ENCODE measurements around the gene IARS2. TPM values are rescaled to one million over a fixed set of nuclear protein-coding genes. Genes with fewer than 3 reads are reported as not detected.
"Not testable (repeated sequence)": the region's sequence is repeated elsewhere in the genome, so short reads cannot be mapped to it uniquely, and the experiment has no call there.

The IARS2 gene
- polyA plus RNA-seq, 1 donor from 2014 or later: 59.2 TPM

GRCh38 chr1:220084460-220084859 is 9.5 kb upstream of the IARS2 start:
- TF ChIP-seq POLR2AphosphoS5 (IDR thresholded peaks at IDR 0.05): no peak
- TF ChIP-seq EP300 (conservative IDR thresholded peaks at IDR 0.05; ENCODE audit: poor library complexity, severe bottlenecking): no peak
- TF ChIP-seq SMC3 (conservative IDR thresholded peaks at IDR 0.05; ENCODE audit: poor library complexity): no peak
- no peak for TF ChIP-seq MXI1 (conservative IDR thresholded peaks at IDR 0.05; ENCODE audit: poor library complexity, severe bottlenecking)
- TF ChIP-seq CTCF (IDR thresholded peaks at IDR 0.05; ENCODE audit: poor library complexity, severe bottlenecking): no peak
- no peak for TF ChIP-seq REST (IDR thresholded peaks at IDR 0.05; ENCODE audit: borderline replicate concordance)
- TF ChIP-seq EZH2 (IDR thresholded peaks at IDR 0.05; ENCODE audit: borderline replicate concordance, insufficient read depth, low read length, poor library complexity, severe bottlenecking): no peak
- no peak for TF ChIP-seq TAF1 (IDR thresholded peaks at IDR 0.05; ENCODE audit: low read depth)
- no peak for TF ChIP-seq RAD21 (conservative IDR thresholded peaks at IDR 0.05)

GRCh38 chr1:220086261-220086686 is 7.7 kb upstream of the IARS2 start:
- H3K9ac ChIP-seq (ENCODE audit: low read length); H3K36me3 ChIP-seq (ENCODE audit: insufficient read depth, low read length); H3K9me3 ChIP-seq (ENCODE audit: low read length); H3K27ac ChIP-seq (ENCODE audit: low read length); H3K4me3 ChIP-seq (ENCODE audit: low read length); H3K27me3 ChIP-seq (ENCODE audit: insufficient read depth, low read depth, low read length); H3K4me2 ChIP-seq (ENCODE audit: low read length); H3K79me2 ChIP-seq (replicated peaks; ENCODE audit: insufficient read depth, low read length); H3K9me2 ChIP-seq (ENCODE audit: insufficient read depth, low read length); H2AFZ ChIP-seq (ENCODE audit: low read depth, low read length); H4K20me1 ChIP-seq (ENCODE audit: insufficient read depth); H3F3A ChIP-seq (ENCODE audit: insufficient read depth, low read length, poor library complexity, severe bottlenecking): not testable (repeated sequence)

More at GRCh38 chr1:220084460-220084859, 9.5 kb upstream of the IARS2 start:
- H3K4me3 ChIP-seq (ENCODE audit: low read length): no peak overlapping the region
- H3K9ac ChIP-seq (ENCODE audit: low read length): no peak overlapping the region
- no peaks in the 10 kb centered on the region for H3K36me3 ChIP-seq (ENCODE audit: insufficient read depth, low read length)
- no peak overlapping the region for H3K27ac ChIP-seq (ENCODE audit: low read length)
- H3K79me2 ChIP-seq (replicated peaks; ENCODE audit: insufficient read depth, low read length): peaks cover 6% of the 10 kb centered on the region
- H3K27me3 ChIP-seq (ENCODE audit: insufficient read depth, low read depth, low read length): no peaks in the 10 kb centered on the region
- H3F3A ChIP-seq (ENCODE audit: insufficient read depth, low read length, poor library complexity, severe bottlenecking): no peaks in the 10 kb centered on the region
- no peak overlapping the region for H3K4me2 ChIP-seq (ENCODE audit: low read length)
- no peak overlapping the region for H2AFZ ChIP-seq (ENCODE audit: low read depth, low read length)
- H3K9me2 ChIP-seq (ENCODE audit: insufficient read depth, low read length): no peaks in the 10 kb centered on the region
- no peaks in the 10 kb centered on the region for H4K20me1 ChIP-seq (ENCODE audit: insufficient read depth)
- no peaks in the 10 kb centered on the region for H3K9me3 ChIP-seq (ENCODE audit: low read length)
